NCI-H226 (cell line): Measurements from ENCODE around the gene MTCL1.

ENCODE experiments used
- DNase-seq: peaks from one replicate; pipeline ENCODE4 v3.0.0-alpha.2; 2015

Gene MTCL1

DNA sequence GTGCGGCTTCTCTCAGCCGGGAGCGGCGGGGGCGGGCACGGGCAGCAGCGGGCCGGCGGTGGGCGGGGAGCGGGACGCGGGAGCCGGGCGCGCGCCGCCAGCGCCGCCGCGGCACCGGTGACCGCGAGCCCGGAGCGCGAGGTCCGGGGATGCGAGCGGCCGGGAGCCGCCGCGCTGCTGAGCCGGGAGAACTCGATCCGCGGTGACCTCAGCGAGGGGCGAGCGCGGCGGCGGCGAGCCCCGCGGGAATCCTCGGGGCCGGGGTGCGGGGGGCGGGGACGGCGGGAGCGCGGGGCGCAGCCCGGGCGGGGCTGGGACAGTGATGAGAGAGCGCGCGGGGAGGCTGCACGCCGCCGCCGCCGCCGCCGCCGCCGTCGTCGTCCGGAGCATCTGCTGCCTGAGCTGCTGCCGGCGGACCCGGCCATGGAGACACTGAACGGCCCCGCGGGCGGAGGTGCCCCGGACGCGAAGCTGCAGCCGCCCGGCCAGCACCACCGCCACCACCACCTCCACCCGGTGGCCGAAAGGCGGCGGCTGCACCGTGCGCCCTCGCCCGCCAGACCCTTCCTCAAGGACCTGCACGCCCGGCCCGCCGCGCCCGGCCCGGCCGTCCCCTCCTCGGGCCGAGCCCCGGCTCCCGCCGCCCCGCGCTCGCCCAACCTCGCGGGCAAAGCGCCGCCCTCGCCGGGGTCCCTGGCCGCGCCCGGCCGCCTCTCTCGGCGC, at the start of gene MTCL1:
TSS of gene MTCL1 (plus strand) at position 319 of the 723 bp plus-strand sequence. CDS start at position 424, 105 bp downstream.
- peak; percentile 51 for DNase-seq

DNA sequence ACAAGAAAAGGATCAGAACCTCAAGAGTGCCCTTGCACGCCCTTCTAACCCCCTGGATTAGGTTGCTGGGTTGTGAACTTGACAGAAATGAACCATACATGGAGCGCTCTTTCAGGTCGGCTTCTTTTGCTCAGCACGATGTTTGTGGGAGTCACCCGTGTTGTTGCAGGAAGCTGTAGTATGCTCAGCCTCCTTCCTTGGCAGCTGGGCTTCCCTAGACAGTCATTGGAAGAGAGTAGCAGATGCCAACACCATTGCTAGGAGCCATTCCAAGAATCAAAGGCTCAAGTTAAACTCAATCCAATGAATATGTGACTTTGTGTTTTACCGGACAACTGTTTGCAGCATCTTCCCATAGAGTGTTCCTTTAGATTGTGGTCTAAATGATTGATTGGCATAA, 49.1 kb upstream of the MTCL1 start:
- no peak for DNase-seq

DNA sequence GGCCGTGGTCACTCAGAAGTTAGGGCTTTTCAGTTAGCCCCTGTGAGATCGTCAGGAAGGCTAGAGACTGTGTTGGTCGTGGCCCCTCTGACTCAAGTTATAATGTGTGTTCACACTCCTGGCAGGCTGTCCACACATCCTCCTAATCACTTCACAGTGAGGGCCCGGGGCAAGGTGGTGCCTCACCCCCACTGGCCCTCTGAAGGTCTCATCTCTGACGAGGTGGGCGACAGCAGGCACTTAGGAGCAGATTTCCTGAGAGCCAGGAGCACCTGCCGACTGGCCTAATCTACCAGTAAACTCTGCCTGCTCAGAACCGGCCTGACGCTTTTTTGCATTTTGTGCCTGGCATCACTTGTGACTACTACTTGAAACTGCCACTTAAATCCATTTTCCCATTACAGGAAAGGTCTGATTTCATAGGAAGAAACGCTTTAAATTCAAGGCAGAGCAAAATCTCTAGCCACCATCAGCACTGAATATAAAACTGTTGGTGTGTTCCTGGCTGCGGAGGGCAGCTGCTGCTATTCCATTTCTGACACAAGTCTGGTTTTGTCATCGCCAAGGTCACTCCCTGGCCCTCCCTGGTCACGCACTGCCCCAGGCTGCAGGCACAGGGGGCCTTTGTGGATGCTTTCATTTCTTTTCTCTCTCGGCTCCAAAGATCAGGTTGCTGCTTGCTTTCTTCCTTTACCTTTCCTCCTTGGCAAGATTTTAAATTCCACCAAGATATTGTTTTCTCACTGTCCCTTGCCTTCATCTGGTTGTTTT, 48.1 kb upstream of the MTCL1 start:
- no peak for DNase-seq

DNA sequence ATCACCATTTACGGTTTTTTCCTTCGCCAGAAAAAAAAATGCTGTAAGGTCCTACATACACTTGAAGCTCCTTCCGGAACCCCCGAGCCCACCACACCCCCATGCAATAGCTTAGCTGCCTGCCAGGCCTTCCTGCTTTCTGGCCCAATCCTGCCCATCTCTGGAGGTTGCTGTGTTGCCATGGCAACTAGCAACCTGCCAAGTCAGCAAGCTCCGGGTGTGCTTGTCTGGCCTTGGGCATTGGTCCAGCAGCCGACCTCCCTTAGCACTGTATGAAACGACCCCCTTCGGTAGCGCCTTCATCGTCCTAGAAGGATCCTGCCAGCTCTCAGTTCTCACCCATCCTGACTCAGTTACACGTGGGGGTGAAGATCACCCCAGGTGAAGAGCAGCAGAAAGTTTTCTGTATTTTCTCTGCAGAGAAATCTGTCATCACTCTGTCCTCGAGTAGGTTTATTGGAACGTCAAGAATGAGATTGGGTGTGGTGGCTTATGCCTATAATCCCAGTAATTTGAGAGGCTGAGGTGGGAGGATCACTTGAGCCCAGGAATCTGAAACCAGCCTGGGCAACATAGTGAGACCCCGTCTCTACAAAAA, 47.4 kb upstream of the MTCL1 start:
- DNase-seq: peak; percentile 15

DNA sequence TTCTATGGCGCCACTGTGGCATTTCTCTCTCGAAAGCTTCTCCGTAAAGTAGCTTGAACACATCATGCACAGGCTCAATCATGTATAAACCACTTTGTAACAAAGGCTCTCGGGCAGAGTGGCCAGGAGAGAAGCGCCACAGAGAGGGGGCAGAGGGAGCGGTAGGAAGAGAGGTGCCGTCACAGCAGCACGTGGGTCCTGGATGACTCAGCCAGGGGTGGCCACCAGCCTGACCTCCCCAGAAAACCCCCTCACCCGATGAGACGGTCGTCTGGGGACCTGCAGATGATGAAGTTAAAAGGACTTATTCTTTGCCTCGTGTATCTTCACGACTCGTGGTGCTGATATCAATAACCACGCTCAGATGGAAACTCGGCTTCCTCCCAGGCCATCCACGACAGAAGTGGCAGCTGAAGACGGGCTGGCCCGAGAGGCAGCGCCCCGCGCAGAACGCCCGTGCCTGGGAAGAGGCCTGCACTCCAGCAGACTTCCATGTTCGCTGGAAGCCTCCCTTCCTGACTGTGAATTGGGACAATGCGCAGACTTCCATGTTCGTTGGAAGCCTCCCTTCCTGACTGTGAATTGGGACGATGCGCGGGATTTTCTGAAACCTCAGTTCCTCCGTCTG, 46.4 kb upstream of the MTCL1 start:
- DNase-seq: no peak

DNA sequence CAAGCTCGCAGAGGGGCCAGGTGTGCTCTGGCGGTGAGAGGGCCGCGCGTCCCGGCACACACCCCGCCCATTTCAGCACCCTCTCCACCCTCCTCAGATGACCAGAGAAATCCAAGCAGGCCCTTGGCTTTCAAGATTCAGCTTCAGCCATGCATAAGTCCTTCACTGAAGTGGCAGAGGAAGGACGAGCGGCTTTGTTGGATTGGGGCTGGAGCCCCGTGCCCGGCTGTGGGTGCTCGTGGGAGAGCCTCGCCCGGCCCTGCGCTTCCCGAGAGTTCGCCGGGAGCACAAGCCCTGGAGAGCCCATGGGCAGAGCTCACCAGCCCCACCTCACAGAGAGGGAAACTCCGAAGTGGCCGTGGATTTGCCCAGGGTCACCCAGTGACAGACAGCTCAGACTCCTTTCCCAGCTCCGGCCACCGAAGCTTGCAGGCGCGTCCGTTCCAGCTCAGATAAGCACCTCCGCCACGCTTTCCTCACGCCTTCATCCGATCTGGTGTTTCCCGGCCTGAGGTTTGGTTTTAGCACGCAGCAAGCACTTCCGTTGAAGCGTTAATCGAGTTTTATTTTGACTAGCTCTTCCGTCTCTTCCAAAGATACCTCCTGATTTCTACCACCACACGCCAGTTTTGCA, 45.6 kb upstream of the MTCL1 start:
- no peak for DNase-seq

DNA sequence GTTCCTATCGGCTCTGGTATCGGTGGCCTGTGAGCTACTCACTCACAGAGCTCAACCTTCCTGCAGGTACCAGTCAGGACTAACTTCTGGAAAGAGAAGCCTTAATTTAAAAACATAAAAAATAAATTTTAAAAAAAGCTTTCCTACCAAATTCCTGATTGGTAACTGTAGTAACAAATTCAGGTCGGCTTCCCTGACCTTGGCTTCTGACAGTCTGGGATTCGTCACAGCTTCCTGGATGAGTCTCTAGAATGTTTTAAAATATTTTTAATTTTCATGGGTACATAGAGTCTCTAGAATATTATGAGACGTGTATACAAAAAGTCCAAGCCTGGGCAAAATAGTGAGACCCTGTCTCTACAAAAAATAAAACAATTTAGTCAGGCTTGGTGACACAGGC, 45.0 kb upstream of the MTCL1 start:
- no peak for DNase-seq

DNA sequence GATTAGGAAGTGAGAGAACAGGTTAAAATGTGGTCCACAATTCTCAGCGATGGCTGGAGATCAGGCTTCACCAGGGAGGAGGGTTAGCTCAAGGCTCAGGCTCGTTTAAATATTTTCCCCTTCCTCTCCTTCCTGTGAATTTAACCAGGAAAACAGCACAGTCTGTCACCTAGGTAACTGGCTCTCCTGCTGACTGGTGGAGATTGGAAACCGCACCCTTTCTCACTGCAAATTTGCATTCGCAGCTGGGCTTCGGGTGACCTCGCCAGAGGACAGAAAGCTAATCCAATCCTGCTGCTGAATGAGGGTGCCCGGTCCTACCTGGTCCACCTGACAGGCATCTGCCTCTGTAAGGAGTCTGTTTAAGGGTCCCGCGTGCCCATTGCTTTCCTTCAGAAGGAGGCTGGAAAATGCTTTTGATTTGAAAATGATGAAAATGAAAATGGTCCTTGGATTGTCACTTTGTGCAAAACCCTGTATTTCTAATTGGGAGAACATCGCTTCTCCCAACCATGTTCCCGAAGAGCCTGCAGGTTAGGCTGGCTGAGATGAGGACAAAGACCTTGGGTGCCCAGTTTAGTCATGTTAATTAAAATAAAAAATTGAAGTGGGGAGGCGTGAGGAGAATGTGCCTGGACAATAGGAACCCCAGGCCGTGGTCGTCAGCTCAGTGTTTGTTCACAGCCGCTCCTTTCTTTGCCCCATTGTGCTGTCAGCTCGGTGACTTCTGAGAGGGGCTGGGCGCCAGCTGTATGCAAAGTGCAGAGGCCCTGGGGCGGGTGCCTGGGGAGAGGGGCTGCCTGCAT, 43.4 kb upstream of the MTCL1 start:
- DNase-seq: no peak

DNA sequence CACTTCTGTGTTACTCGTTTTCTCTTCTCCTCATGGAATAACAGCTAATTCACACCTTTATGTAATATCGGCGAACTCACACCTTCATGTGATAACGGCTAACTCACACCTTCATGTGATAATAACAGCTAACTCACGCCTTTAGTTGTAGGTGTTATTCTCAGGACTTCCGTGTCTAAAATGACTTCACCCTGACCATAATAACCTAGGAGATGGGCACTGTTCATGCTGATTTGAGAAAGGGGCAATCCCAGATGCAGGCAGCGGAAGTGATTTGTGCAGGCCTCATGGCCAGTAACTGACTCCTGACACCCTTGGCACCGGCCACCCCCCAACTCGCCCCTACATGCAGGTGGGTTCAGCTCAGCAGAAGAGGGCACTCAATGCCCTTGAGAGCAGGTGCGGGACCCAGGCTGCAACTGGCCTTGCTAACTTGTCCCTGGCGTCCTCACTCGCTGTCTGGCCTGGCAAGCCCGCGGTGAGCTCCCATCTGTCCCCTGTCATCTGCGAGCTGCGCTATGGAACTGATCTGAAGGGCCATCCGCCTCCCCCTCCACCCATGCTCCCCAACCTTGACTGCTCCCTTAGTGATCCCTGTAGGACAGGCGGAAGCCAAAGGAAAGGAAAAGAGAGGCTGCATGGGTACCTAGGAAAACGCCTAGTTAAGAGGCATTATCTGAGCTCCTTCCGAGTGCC, 42.6 kb upstream of the MTCL1 start:
- DNase-seq: no peak

DNA sequence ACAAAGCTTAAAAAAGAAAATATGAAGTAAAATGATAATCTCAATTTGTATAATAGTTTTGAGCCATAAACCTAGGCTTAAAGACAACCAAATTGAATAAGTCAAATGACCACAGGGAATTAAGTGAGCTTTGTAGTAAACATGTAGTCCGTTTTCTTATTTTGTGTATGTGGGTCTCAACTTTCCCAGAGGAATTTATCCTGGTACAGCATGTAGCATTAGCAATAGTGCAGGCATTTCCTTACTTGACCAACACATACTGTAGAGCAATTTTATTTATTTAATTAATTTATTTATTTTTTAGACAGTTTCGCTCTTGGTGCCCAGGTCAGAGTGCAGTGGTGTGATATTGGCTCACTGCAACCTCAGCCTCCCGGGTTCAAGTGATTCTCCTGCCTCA, 37.5 kb upstream of the MTCL1 start:
- no peak for DNase-seq

DNA sequence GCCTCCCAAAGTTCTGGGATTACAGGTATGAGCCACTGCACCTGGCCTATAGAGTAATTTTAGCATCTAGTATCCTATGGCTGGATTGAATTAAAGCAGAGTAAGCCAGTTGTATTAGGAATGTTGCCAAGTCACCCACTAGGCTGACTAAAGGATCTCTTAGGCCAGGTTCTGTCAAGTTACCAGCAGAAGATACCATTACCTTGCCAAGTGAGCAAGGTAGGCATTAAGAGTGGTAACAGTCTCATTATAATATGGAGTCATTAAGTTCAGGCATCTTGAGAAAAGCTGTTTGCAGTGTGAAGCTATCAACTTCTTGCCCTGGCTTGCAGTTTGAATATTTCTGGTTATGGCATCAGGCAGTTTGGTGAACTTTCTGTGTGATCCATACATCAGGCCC, 37.0 kb upstream of the MTCL1 start:
- DNase-seq: no peak

DNA sequence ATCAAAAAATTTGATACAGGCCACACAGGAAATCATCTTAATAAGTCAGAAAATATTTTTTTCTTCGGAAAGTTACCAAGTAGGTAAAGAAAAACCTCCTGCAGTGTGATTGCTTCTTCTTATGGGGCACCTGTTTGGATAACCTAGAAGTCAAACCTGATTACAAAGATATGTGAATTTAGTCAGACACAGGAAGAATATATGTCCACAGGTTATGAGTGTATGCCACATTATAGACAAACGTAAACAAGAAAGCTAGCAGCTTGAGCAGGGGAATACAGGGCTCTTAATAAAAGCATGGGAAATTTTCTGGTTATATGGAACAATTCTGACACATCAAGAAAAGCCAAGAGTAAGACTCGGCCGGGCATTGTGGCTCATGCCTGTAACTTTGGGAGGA, 35.8 kb upstream of the MTCL1 start:
- DNase-seq: no peak

DNA sequence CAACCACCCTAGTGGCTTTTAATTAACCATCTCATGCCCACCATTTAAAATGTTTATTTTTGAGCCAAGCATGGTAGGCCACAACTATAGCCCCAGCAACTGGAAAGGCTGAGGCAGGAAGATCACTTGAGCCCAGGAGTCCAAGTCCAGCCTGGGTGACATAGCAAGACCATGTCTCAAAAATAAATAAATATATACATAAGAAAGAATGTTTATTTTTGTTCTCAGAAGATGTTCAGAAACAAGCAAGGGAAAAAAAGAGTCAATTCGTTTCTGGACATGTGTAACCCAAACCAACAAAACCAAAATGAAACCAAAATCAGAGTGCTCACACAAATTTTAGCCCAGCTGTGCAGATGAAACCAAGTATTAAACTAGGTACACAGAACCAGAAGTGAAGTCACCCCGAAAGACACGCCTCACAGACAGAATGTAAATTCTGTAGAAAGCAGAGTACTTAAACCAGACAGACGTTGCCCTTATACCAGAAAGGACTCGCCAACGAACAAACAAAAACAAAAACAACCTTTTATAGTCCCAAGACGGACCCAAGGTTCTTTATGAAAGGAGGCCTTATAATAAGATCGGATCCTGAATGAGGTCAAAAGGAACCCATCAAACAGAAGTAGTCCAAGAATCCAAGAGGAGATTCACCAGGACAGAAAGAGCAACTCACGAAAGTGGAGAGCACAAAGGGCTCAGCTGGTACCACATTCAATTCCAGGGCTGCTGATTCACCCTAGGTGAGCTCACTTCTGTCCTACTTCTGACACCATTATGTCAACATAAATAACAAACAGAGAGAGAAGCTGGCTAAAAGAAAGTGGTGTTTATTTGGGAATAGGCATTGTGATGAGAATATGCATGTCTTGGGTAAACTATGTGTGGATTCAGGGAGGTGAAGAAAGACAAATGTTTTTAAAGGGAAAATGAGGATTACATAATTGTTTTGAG, 31.8 kb upstream of the MTCL1 start:
- DNase-seq: no peak

DNA sequence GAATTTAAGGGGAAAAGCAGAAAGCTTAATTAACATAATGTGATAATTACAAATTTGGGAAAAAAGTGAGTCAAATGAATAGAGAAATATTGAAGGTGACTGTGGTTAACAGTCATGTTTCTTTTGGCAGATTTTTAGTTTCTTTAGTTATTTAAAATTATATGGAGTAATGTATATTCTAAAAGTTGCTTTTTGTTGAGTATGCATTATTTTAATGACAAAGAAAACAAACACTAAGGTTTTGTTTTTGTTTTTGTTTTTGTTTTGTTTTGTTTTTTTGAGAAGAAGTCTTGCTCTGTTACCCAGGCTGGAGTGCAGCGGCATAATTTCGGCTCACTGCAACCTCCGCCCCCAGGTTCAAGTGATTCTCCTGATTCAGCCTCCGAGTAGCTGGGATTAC, 30.3 kb upstream of the MTCL1 start:
- DNase-seq: no peak

DNA sequence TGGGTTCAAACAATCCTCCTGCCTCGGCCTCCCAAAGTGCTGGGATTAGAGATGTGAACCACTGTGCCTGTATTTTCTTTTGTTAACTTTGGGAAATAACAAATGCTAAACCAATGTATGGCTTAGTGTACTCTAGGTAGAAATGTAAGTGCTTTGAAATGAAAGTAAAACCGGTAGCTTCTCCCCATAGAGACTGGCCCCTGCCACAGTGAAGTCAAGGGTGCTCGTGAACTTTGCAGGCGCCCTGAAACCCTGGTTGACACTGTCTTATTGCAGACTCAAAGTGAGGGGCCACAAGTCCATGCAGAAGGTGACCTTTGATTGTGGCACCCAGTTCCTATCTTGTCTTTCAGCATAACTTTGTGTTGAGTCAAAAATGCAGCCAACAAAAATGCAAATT, 24.2 kb upstream of the MTCL1 start:
- no peak for DNase-seq

DNA sequence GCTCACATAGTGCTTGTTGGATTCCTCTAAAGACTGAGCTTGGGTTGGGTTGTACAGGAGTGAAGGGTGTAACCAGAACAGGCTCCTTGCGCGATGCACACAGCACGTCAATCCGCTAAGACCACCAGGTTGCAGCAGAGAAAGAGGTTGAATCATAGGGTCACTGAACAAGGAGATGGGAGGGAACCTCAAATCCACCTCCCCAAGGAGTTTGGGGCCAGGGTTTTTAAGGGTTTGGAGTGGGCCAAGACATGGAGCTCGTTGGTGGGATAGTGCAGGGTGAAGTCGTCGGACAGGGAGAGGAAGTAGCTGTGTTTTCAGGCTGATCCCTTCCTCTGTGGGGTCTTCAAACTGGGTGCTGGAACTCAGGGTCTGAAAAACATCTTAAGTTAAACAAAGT, 20.8 kb upstream of the MTCL1 start:
- DNase-seq: no peak

DNA sequence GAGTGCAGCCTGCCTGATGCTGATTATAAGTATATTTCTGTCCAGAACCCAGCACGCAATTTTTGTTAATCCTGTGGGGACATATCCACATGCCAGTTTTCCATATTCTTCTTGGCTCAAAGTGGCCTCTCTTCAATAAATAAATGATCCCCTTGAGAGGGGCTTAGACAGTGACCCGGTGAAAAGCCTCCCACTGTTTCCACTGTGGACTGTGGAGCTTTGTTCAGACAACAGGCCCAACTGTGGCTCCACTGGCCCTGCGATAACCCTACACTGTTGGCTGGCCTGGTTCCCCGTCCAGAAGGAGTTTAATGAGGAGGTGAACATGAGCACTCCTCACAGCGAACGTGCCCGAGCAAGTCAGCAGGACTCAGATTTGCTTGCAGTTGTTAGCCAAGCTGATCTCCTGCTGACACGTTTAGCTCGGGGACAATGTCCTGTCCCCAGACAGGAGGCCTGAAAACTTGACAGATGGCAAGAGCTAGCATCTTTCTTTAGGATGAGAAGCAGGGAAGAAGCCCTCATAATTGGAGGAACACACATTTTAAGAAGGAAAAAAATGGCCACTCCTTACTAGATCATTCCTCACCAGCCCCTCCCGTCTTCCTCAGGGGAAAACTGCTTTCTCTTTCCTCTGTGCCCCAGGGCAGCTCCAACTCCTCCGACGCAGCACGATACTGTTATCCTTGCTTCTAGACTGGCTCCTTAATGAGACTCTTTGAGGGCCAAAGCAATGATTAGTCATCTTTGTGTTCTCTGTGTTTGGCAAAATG, 20.0 kb upstream of the MTCL1 start:
- DNase-seq: peak; percentile 54

DNA sequence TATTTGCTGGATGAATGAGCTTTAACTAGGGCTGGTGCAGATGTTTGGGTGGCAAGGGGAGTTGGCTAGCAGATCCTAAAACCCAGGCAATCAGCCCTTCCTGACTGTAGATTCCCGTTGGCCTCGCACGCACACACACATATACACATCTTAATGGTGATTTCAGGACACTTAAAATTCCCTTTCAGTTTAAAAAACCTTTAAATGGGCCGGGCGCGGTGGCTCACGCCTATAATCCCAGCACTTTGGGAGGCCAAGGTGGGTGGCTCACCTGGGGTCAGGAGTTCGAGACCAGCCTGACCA, 19.5 kb upstream of the MTCL1 start:
- DNase-seq: no peak

DNA sequence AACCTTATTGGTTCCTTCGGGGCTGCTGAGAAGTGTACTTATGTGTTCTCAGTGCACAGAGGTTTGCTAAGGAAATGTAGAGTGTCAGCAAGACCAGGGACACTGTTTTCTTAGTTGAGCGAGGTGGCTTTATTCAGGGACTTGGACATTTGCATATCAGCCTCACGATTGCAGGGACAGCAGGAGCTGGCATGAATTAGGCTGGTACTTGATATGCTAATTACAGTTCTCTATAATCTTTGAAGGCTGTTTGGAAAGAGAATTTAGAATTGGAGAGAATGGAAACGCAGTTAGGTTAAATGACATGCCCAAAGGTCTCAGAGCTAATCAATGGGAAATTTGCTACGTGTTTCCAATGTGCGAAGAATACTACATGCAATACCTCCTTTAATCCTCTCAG, 18.7 kb upstream of the MTCL1 start:
- no peak for DNase-seq
